ENCODE results near the gene LRP8.

- TF ChIP-seq CTCF (IDR thresholded peaks at IDR 0.05; ENCODE audit: insufficient read depth, low read depth, low read length) = no peak
- TF ChIP-seq EZH2 (IDR thresholded peaks at IDR 0.05; ENCODE audit: insufficient read depth, low read length) = no peak
Observed at GRCh38 chr1:53258216-53258615, 69.7 kb downstream of the LRP8 start.

Measured in astrocyte (in vitro differentiated cells and primary cell).